ENCODE measurements around the gene DIS3L2.
"Not testable (repeated sequence)": the region's sequence is repeated elsewhere in the genome, so short reads cannot be mapped to it uniquely, and the experiment has no call there.

The DIS3L2 gene

DNA sequence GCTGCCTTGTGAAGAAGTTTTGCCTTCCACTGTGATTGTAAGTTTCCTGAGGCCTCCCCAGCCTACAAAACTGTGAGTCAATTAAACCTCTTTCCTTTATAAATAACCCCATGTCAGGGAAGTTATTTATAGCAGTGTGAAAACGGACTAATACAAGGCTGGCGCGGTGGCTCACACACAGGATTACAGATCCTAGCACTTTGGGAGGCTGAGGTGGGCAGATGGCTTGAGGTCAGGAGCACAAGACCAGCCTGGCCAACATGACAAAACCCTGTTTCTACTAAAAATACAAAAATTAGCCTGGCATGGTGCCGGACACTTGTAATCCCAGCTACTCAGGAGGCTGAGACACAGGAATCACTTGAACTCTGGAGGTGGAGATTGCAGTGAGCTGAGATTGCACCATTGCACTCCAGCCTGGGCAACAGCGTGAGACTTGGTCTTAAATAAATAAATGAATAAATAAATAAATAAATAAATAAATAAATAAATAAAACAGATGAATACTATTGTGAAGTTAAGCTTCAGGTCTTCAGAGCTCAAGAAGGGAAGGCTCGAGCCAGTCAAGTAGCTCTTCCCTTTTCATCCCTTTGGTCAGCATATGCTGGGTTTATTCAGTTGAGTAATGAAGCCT is 154.3 kb downstream of the DIS3L2 start:
- DNase-seq (ENCODE audit: low read depth, low spot score), result not testable (repeated sequence)

DNA sequence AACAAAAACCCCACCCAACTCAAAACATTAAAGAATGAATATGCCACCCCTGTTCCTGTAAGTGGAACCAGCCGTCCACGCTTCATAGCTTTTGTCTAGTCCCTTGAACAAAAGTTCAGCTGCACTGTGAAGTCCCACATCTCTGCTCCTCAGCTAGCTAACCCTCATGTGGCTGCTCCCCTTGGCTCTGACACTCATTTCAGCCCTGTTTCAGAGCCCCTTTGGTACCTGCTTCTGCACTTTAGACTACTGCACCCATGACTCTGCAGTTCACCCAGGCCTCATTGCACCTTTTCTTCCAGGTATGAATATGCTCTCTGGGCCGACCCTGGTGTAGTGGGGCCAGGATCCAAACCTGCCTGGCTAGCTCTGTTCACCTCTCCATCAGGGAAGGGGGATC is 155.3 kb downstream of the DIS3L2 start:
- no peak for DNase-seq (ENCODE audit: low read depth, low spot score)

DNA sequence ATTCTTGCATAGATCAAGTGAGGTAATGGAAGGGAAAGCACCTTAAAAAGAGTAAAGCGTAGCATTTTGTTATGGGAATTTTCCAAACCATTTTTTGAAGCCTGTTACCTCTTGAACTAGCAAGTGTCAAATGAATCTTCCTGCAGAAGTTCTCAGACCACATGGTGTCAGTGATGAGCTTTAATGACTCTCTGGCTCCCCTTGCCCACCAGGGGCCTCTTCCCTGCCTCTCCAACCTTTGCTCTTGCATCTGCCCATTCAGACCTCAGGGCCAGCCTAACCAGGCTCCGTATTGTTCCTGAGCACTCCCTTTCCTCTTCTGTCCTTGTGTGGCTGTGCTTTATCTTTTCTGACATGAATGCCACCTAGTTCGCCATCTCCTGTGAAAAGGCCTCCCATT is 155.9 kb downstream of the DIS3L2 start:
- DNase-seq (ENCODE audit: low read depth, low spot score), result no peak

DNA sequence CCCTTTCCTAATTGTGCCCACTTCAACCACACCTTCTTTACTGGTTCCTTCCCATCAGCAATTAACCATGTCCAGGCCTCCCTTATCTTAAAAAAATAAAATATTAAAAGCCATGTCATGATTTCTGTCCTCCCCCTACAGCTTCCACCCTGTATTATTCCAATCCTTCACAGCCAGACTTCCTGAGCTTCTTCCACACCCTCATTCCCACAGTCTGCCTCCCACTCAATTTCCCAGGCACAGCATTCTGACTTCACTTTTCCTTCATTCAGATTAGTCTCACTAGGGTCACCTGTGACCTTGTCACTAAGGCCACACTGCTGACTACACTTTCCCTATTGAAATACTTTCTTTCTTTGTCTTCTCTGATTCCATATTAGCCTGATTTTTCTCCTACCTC is 159.4 kb downstream of the DIS3L2 start:
- no peak for DNase-seq (ENCODE audit: low read depth, low spot score)

DNA sequence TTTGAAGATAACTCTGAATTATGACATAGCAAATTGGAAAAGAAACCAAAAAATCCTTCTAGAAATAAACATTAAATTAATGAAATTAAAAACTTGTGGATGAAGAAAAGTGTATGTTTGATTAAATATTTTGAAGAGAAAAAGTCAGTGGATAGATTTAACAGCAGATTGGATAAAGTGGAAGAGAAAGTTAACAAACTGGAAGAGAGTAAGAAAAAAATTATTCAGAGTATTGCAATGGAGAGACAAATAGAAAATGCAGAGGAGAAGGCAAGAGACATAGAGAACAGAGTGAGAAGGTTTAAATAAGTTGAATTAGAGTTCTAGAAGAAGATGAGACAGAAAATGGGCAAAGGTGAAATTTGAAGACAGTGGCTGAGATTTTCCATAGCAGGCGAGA is 162.8 kb downstream of the DIS3L2 start:
- no peak for DNase-seq (ENCODE audit: low read depth, low spot score)

DNA sequence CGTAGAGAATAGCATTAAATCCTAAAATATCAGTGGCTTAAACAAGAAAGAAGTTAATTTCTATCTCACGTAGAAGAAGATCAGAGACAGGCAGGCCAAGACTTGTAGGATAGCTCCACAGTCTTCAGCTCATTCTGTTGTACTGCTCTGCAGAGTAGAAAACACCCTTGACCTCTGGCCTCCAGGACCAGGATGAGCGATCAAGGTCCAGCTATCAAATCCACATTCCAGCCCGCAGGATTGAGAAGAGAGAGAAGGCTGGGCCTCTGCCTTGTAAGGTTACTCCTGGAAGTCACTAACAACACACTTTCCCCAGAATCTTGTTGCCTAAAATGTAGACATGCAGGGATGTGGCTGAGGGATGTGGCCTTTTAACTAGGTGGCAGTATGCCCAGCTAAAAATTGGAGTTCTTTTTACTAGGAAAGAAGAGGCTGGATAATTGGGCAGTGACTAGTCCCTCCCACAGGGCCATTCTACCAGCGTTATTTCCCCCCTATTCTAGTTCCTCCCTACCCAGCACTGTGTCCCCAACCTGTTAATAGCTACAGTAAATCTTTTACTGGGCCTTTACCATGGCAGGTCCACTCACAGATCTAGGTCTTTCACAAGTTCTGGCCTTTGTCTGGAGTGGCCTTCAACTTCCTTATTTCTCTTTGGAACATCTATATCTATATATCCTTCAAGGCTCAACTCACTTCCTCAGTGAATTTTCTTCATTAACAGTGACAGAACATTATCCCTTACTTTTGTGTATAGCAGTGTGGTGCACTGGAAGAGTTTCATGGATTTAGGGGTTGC is 165.0 kb downstream of the DIS3L2 start:
- no peak for DNase-seq (ENCODE audit: low read depth, low spot score)

DNA sequence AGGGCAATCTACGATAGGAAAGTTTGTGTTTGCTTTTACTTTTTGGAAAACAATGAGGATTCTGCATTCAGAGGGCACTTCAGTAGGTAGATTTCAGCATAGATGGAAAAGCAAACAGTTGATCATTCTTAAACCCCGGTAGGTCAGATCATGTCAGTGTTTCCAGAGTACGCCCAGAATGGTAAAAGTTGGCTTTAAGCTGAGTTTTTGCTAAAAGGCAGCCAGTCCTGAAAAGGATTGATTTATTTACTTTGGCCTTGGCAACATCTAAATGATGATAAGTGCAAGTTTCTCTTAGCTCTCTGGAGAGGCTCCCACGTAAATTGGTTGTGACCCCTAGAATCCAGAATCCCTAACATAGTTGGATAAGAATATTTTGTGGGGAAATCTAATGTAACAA is 168.0 kb downstream of the DIS3L2 start:
- DNase-seq (ENCODE audit: low read depth, low spot score), result no peak

DNA sequence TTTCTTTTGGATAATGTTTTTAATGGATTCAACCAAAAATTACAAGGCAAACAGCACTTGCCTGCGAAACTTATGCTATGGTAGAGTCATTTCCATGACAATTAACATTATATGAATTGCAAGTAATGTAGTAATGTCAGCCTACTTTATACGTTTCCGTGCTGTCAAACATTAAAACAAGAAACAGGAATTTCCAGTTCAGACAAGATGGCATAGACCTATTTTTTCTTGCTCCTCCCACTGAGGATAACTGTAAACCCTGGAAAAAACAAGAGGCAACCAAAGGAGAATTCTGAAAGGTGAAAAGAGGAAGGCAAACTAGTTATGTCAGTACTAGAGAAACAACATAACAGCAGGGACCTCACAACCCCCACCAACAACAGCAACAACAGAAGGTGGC is 170.7 kb downstream of the DIS3L2 start:
- DNase-seq (ENCODE audit: low read depth, low spot score), result no peak

DNA sequence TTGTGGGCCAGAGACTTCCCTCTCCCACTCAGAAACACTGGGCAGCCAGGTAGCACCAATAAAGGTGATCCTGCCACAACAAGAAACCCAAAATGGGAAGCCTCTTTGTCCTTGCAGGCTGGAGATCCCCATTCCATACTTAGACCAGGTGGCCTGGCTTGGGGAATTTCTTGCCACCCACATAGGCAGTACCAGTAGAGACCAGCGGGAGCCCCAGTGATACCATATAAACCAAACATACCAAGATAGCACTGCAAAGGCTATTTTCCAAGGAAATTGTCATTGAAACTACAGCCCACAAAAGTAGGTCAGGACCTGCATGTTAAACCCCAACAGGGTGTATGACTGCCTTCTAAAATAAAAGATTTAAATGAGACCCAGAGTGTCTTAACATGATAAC is 171.6 kb downstream of the DIS3L2 start:
- no peak for DNase-seq (ENCODE audit: low read depth, low spot score)

DNA sequence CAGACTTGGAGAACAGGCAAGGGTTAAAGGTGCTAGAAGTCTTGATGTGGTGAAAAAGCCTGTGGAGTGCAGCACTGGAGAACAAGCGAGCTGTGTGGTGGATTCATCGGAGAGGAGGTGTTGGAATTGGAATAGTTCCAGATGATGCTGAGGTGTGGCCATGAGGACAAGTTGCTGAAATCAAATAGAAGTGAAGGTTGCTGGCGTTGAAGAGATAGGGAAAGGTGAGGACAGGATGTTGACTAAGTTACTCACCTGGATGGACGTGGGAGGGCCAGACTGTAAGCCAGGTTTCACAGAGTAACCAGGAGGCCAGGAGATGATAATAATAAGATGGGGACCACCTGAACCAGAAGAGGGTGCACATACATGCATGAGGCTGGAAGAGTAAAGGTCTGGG is 173.4 kb downstream of the DIS3L2 start:
- no peak for DNase-seq (ENCODE audit: low read depth, low spot score)

DNA sequence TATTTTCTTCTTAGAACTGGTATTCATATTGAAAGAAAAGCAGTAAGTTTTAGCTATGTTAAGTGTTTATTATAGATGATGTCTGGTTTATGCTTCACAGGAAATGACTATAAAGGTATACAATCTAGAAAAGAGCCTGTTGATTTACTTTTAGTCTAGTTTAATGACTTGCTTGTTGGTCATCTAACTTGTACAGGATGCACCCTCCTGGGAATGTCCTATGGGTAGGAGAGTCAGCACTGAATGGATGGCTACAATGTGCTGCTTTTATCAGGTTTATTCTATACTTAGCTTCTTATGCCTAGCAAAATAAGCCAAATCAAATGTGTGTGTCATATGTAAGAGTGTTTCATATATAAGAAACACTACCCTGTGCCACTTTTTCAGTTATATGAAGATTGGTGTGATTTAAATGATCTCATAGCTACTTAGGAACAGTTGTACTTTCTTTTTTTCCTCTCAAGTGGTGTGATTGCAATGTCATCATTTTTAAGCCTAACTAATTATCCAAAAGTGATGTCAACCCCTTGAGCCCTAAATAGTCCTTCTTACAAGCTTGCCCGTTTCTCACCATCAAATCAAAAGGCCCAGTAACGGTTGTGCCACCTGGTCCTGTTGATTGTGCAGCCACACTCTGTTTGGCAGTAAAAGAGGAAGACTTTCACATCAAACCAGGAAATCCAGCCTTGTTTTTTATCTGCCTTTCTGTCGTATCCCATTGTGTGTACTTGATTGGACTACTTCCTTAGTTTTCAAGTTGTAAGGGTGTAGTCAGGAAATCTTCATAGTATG is 176.0 kb downstream of the DIS3L2 start:
- no peak for DNase-seq (ENCODE audit: low read depth, low spot score)

DNA sequence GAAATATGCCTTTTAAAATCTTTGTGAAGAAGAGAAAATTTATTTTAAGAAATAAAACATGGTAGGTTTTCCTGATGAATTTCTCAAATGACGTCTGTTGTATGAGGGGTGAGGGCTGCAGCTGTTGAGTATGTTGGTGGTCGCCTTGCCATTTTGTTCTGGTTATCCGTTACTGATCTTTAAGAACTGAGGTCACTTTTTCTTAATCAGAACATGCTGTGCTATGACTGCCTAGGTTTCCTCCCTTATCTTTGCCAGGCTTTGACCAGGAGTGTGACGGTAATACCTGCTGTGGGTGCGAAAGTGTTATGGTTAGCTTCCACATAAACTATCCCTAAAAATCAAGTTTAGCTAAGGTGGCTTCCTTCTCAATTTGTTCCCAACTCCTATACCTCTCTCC is 176.9 kb downstream of the DIS3L2 start:
- no peak for DNase-seq (ENCODE audit: low read depth, low spot score)

DNA sequence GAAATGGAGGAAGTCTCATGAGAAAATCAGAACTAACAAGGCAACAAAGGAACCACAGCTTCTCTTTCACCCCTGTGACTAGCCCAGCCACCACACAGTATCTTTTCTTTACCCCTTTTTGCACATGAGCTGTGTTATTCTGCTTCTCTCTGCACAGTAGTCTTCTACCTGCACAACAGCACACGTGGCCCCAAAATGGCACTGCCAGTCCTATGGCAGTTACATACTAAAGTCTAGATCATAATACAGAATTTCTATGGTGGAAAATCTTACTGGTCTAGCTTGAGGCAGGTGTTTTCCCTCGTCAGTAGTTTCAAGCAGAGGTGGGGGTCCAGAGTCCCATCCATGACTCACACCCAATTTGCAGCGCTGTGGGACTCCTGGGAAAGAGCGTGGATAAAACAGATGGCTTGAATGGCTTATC is 177.7 kb downstream of the DIS3L2 start:
- DNase-seq (ENCODE audit: low read depth, low spot score), result no peak

DNA sequence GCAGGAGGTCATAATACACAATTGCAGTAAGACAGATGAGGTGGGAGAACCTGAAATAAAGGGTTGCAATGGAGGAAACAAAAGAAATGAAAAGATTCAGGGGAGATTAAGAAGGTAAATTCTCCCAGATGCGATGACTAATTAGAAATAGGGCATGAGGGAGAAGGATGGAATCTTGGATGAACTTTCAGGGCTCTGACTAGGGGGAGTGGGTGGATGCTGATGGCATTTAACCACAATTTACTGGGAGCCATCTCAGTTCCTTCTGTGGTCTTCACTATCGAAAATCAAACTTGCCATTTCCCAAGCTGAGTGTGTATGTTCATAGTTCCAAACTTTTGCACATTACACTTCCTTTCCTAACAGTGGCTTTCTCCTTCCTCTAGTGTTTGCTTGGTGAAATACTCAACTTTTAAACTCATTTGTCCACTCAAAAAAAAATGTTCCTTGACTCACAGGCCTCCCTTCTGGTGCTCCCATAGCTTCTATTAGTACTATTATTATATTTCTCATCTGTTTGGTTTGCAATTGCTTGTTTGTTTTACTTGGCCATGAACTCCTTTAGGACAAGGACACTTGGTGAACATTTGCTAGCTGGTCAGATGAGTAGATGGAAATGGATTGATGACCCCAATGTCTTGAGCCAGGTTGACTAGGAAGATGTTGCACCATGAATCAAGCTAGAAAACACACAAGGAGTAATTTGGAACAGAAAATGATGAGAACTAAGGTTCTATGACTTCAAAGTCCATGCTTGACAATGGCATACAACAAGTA is 178.5 kb downstream of the DIS3L2 start:
- no peak for DNase-seq (ENCODE audit: low read depth, low spot score)

DNA sequence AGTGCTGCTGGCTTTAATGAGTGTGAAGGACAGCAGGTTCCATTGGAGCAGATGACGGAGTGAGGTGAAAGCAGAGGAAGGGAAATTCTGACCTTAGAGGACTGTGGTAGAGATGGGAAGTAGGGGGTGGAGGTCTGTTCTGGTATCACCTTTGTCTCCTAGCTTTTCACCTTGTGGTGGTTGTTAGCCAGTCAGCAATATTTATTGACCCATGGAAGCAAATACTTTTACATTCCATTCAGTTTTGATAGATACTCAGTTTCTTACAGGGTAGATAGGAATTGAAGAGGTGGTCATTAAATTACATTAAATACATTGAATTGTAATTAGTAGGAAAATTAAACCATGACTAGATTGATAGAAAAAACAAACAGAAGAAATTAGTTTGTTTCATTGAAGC is 180.1 kb downstream of the DIS3L2 start:
- DNase-seq (ENCODE audit: low read depth, low spot score), result no peak

DNA sequence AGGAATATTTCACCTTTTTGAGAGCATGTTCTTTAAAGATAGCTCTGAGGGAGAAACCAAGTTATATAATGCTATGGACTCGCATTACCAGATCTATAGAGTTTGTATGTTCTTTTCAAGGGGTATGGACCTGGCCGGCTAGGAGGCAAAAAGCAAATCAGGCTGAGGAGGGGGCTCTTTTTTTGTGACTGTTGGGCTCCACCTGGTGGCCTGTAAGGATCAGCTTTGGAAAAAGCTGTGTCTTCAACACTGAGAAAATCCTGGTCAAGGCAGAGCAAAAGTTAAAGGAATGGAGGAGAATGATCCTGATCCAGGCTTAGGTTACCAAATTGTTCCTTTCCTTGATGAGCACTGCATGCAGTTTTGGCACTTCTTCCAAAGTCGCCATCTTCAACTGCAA is 180.5 kb downstream of the DIS3L2 start:
- no peak for DNase-seq (ENCODE audit: low read depth, low spot score)

DNA sequence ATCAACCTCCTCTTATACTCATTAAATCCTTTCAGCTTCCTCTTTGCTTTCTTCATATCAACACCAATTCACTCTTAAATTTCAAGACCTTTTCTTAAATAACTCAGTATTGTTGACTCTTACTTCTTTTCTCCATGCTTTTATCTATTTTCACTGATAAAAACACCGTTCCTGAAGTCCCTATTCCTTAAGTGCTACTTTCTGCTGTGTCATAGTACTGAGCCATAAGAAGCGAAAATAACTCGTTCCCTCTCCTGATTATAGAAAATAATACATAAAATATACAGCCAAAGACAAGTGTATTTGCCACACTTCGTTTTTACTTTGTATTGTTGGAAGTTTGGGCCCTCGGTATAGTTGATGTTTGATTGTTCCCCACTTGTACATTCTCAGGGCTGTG is 181.0 kb downstream of the DIS3L2 start:
- DNase-seq (ENCODE audit: low read depth, low spot score), result no peak

DNA sequence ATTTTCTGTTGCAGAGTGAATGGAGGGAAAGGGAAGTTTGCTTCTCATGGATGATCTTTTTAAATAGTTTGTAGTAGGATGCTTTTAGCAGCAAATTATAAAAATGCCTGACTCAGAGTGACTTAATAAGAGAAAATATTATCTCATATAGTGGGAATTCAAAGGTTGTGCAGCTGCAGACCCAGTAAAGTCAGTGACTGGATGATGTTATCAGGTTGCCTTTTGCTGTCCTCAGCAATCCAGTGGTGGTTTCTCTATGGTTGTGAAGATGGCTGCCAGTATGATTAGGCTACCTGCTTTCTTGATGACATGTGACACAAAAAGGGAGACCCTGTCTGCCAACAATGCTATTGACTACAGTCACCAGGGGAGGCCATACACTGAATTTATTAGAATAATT is 184.8 kb downstream of the DIS3L2 start:
- DNase-seq (ENCODE audit: low read depth, low spot score), result no peak

DNA sequence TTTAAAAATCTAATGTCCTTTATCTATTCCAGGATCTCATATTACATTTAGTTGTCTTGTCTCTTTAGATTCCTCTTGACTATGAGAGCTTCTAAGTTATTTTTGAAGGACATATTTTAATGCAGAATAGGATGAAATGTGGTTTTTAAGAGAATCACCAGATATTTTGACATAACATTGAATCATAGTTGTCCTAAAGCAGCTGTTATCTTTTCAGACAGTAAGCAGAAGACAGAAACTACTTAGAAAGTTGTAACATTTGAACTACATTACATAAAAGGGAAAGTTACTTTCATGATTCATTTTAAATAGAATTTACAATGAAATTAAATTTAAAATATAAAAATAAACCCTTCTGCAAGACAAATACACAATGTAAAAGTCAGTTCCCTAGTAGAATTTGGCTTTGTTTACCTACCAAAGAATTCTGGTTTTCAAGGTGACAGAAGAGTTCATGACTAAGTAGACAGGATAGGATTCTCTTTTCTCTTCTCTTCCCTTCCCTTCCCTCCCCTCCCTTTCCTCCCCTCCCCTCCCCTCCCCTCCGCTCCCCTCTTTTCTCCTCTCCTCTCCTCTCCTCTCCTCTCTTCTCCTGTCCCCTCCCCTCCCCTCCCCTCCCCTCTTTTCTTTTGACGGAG is 186.0 kb downstream of the DIS3L2 start:
- no peak for DNase-seq (ENCODE audit: low read depth, low spot score)

DNA sequence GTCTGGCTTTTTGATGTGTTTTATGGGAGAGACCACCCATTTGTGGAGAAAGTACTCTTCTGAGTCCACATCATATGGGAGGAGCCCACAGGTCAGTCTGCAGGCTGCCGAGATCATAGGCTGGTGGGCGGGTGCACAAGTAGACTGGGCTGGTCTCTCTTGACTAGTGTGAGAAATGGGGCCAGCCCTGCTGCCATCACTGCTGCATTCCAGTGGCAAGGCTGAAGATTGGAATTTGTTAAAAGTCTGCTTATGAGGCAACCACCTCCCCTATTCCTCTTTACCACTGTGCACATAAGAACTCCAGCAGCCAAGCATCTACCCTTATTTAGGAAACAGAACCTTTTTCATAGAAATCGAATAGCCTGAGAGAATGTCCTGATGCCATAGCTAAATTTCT is 200.7 kb downstream of the DIS3L2 start:
- DNase-seq (ENCODE audit: low read depth, low spot score), result no peak

DNA sequence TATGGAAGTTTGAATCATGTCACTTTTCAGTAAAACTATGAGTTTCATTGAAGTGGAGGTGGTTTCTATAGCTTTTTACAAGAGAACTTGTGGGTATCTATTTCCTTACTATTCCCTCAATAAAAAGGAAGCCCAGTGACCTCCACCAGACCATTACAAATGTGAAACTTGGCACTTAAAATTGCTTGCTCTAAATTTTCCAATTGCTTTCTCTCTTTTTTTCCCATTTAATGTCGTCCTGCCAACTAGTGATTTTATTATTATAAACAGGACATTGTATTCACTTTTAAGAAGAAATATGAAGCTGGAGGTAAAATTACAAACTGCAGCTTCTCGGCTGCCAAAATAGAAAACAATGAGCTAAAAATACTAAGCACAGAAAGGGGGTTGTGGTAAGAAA is 208.9 kb downstream of the DIS3L2 start:
- no peak for DNase-seq (ENCODE audit: low read depth, low spot score)
